Measurements from ENCODE around the gene KDM6A.
"Not testable (repeated sequence)": the region's sequence is repeated elsewhere in the genome, so short reads cannot be mapped to it uniquely, and the experiment has no call there.

KDM6A gene

GRCh38 chrX:45006002-45006800 lies 133.2 kb downstream of the KDM6A start:
- DNase-seq (ENCODE audit: low read depth in 2 of 2), result no peak

- no peak for DNase-seq (ENCODE audit: low read depth in 2 of 2)
These were observed 134.6 kb downstream of the KDM6A start for GRCh38 chrX:45007598-45007997.

GRCh38 chrX:45009371-45010000 lies 136.5 kb downstream of the KDM6A start:
- DNase-seq (ENCODE audit: low read depth in 2 of 2), result no peak

DNA sequence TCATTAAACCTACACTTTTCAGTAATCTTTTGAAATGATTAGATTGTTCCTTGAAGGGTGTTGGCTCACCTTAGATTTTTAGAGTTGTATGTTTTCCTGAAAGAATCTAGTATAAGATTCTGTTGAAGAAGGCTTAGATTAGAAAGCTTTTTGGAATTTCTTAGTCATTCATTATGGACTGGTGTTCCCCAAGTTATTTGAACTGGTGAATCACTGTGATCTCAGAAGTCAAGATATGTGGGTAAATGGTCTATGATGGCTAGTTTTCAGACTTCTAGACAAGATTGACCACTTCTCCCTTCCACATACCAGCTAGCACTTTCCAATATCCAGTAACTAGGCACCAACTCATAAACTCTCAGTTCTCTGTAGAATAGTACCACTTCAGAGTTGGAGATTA lies 138.1 kb downstream of the KDM6A start:
- DNase-seq (ENCODE audit: low read depth in 2 of 2), result no peak

DNA sequence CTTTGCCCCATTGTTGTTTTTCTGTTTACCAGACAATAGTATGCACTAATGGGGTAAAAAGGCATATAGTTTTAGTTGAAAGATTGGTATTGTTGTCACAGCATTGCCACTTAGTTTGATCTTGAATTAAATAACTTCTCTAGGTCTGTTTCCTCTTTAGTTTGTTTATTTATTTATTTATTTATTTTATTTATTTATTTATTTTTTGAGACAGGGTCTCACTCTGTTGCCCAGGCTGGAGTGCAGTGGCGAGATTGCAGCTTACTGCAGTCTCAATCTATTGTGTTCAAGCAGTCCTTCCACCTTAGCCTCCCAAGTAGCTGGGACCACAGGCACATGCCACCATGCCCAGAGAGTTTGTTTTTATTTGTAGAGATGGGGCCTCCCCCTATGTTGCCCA lies 138.6 kb downstream of the KDM6A start:
- DNase-seq (ENCODE audit: low read depth in 2 of 2), result no peak

DNA sequence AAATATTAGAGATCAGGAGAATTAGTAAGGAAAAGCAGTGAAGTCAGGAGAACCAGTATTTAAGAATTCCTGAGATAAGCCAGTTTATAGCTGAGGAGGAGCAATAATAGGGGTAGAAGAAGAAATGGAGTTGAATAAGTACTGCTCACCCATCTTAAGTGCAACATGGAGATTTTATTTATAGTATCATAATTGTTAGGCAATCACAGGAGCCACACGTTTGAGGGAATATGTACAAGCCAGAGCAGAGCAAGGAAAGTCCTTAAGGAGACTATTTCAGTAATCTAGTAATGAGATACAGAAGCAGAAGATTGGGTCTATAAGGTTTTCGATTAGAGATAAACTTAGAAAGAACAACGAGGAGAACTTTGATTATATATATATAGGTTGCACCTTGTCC lies 145.0 kb downstream of the KDM6A start:
- DNase-seq (ENCODE audit: low read depth in 2 of 2), result no peak

- no peak for DNase-seq (ENCODE audit: low read depth in 2 of 2)
These were observed 149.2 kb downstream of the KDM6A start for GRCh38 chrX:45022150-45022549.

GRCh38 chrX:45024501-45024900 lies 151.5 kb downstream of the KDM6A start:
- no peak for DNase-seq (ENCODE audit: low read depth in 2 of 2)

DNA sequence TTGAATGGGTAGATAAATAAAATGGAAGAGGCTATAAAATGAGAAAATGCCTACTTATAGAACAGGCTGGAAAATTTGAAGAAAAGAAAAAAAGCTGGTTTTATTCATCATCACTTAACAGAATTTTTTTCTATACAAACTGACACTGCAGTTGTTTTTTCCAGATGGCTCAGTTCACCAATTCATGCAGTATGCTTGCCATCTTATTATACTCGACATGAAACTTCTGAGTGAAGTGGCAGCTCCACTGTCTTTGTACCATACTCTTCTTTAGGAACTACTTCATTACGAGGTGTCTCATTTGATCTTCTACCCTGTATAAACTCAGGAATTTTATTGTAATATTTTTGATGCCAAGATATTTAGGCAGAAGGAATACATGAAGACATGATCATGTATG lies 153.0 kb downstream of the KDM6A start:
- no peak for DNase-seq (ENCODE audit: low read depth in 2 of 2)

- no peak for DNase-seq (ENCODE audit: low read depth in 2 of 2)
These were observed 158.9 kb downstream of the KDM6A start for GRCh38 chrX:45031830-45032378.

GRCh38 chrX:45035071-45035470 lies 162.1 kb downstream of the KDM6A start:
- no peak for DNase-seq (ENCODE audit: low read depth in 2 of 2)

DNA sequence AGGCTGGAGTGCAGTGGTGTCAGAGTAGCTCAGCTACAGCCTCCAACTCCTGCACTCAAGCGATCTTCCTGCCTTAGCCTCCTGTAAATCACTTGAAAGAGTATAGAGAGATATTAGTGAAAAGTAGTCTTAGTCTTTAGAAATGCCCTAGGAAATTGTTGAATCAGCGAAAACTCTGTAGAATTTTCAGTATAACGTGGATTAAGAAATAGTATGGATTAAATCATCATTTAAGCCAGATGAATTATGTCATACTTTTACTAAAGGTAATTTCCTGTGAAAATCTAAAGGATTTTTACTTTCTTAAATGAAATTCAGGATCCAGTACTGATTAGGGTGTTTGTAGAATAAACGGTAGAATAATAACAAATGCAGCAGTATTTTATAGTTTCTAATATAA lies 163.2 kb downstream of the KDM6A start:
- DNase-seq (ENCODE audit: low read depth in 2 of 2), result no peak

DNA sequence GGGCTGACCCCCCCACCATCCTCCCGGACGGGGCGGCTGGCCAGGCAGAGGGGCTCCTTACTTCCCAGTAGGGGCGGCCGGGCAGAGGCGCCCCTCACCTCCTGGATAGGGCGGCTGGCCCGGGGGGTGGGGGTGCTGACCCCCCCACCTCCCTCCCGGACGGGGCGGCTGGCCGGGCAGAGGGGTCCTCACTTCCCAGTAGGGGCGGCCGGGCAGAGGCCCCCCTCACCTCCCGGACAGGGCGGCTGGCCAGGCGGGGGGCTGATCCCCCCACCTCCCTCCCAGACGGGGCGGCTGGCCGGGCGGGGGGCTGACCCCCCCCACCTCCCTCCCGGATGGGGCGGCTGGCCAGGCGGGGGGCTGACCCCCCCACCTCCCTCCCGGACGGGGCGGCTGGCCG lies 167.1 kb downstream of the KDM6A start:
- not testable (repeated sequence) for DNase-seq (ENCODE audit: low read depth in 2 of 2)

DNA sequence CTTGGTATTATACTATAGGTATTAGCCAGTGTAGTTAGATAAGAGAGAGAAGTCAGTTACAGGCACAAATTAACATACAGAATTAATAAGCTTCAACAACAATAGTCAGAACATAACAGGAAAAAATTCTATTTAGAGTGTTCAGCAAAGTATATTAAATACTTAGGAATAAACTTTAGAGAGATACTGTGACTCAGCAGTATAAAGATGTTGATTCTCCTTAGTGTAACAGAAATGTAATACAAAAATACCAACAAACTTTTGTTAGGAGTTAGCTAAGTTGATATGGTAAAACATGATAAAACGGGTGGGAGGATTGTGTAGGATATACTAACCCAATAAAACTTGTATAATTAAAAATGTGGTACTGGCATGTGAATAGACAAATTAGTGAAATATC lies 173.4 kb downstream of the KDM6A start:
- DNase-seq (ENCODE audit: low read depth in 2 of 2), result no peak

DNA sequence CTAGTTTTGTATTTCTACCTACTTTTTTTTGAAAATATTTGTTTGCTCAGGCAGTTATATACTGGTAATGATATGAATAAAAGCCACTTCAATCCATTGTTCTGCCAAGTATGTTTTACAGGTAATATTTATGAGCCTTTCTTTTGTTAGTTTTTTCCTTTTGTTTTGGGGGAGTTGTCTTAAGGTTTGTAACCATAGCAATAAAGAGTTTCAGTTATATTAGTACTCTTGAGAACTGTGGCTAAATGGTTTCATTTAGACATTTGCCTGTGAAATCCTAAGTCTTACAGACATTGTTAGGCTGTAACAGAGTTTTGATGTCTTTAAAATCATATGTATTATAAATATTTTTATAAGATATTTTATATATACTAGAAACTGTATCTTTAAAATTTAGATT lies 177.6 kb downstream of the KDM6A start:
- no peak for DNase-seq (ENCODE audit: low read depth in 2 of 2)

DNA sequence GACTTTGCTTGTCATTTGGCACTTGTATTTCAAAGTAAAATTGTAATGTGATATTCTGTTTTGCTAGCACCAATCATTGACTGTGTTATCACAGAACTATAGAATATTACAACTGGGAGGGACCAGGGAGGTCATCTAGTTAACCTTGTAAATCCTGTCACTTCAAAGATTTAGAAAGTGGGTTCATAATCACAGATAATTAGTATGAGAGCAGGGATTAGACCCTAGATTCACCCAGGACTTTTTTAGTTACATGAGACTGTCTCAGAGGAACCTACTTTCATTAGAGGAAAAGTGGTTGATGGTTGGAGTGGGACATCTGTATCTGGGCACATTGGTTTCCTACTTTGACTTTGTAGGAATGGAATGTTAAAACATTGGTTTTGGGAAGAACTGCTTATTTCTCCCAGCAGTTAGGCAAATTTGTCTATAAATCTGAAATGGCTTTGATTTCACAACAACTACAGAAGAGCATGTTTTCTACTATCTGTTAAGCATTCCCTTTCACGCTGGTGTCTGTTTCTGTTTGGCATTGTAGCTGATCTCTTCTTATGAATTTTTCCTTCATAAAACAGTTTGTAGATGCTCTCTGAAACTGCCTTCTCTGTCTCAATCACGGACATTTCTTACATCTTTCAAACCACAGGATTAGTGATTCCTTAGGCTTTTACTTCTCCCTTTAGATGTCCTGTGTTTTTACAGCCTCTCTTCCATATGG lies 183.6 kb downstream of the KDM6A start:
- DNase-seq (ENCODE audit: low read depth in 2 of 2), result no peak

DNA sequence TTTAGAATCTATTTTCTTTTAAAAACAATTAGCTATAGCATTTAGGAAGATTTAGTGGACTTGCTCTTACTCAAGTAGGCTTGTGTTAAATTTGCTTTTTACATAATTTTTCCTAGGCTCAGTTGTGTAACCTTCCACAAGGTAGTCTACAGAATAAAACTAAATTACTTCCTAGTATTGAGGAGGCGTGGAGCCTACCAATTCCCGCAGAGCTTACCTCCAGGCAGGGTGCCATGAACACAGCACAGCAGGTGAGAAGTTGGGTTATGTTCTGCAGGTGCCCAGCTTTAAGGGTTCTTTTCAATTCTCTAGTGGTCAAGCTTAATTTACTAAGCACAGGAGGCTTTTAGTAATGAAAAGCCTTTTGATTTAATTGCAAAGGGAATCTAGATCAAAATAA lies 186.9 kb downstream of the KDM6A start:
- DNase-seq (ENCODE audit: low read depth in 2 of 2), result not testable (repeated sequence)

- no peak for DNase-seq (ENCODE audit: low read depth in 2 of 2)
These were observed 190.5 kb downstream of the KDM6A start for GRCh38 chrX:45063319-45064095.

DNA sequence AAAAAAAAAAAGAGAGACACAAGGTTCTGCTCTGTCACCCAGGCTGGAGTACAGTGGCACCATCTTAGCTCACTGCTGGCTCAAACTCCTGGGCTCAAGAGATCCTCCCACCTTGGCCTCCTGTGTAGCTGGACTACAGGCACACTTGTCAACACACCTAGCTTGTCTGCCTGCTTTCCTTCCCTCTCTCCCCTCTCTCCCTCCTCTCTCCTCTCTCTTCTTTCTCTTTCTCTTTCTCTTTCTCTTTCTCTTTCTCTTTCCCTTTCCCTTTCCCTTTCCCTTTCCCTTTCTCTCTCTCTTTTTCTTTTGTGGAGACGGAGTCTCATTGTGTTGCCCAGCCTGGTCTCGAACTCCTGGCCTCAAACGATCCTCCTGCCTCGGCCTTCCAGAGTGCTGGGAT lies 195.6 kb downstream of the KDM6A start:
- no peak for DNase-seq (ENCODE audit: low read depth in 2 of 2)

DNA sequence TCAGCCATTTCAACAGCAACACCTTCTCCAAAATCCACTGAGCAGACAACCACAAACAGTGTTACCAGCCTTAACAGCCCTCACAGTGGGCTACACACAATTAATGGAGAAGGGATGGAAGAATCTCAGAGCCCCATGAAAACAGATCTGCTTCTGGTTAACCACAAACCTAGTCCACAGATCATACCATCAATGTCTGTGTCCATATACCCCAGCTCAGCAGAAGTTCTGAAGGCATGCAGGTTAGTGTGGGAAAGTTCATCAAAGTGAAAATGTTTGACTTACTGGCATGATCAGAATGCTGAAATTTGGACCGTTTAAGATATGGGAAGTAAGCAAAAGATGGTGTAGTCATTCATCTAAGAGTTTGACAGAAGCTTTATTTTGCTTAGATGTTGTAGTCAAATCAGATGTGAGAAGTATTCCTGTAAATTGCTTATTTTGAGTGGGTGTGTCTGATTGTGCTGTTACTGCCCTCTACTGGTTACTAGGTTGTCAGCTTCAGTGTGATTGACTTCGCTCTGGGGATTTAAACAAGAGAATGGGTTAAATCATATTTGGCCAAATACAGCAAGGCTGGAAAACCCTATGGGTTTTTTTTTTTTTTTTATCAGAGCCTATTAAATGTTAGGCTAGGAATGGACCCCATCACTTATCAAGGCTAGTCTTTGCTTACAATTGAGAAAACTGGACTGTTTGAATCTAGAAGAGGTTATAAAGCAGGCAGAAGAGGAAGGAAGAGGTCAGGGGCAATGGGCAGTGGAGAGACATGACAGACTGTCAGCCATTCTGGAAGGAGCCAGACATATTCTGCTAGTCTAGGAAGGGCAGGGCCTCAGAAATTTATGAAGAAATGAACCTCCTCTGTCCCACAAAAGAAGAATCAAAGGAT lies 197.4 kb downstream of the KDM6A start:
- DNase-seq (ENCODE audit: low read depth in 2 of 2), result no peak

- not testable (repeated sequence) for DNase-seq (ENCODE audit: low read depth in 2 of 2)
These were observed 200.0 kb downstream of the KDM6A start for GRCh38 chrX:45073011-45073410.
